Measurements from ENCODE around the gene FDXACB1.
"Not testable (repeated sequence)": the region's sequence is repeated elsewhere in the genome, so short reads cannot be mapped to it uniquely, and the experiment has no call there.

The FDXACB1 gene

GRCh38 chr11:111910676-111911562 is 32.0 kb upstream of the FDXACB1 start:
- DNase-seq (ENCODE audit: low read depth in 2 of 2), result no peak

GRCh38 chr11:111909378-111909777 is 30.4 kb upstream of the FDXACB1 start:
- DNase-seq (ENCODE audit: low read depth in 2 of 2), result no peak

GRCh38 chr11:111908639-111909305 is 29.8 kb upstream of the FDXACB1 start:
- DNase-seq (ENCODE audit: low read depth in 2 of 2), result no peak

- no peak for DNase-seq (ENCODE audit: low read depth in 2 of 2)
These were observed 27.7 kb upstream of the FDXACB1 start for GRCh38 chr11:111906680-111907079.

GRCh38 chr11:111905411-111905810 is 26.4 kb upstream of the FDXACB1 start:
- DNase-seq (ENCODE audit: low read depth in 2 of 2), result no peak

GRCh38 chr11:111886844-111887243 is 7.9 kb upstream of the FDXACB1 start:
- no peak for DNase-seq (ENCODE audit: low read depth in 2 of 2)

GRCh38 chr11:111886032-111886431 is 7.1 kb upstream of the FDXACB1 start:
- DNase-seq (ENCODE audit: low read depth in 2 of 2), result no peak

GRCh38 chr11:111885053-111885452 is 6.1 kb upstream of the FDXACB1 start:
- DNase-seq (ENCODE audit: low read depth in 2 of 2), result not testable (repeated sequence)

GRCh38 chr11:111882202-111882601 is 3.2 kb upstream of the FDXACB1 start:
- no peak for DNase-seq (ENCODE audit: low read depth in 2 of 2)

- no peak for DNase-seq (ENCODE audit: low read depth in 2 of 2)
These were observed 634 bp upstream of the FDXACB1 start for GRCh38 chr11:111879637-111879960.

- no peak for DNase-seq (ENCODE audit: low read depth in 2 of 2)
These were observed 548 bp downstream of the FDXACB1 start for GRCh38 chr11:111878385-111878848.

GRCh38 chr11:111871693-111872161 is 7.2 kb downstream of the FDXACB1 start:
- DNase-seq (ENCODE audit: low read depth in 2 of 2), result no peak

- DNase-seq (ENCODE audit: low read depth in 2 of 2), result peak; percentile 69 to 82
These were observed 7.9 kb downstream of the FDXACB1 start, which contains the start of gene ALG9 for GRCh38 chr11:111870886-111871692. Gene ALG9, minus strand, starts transcription at chr11:111871581. Its CDS starts 99 bp downstream, at chr11:111871482.

- DNase-seq (ENCODE audit: low read depth in 2 of 2), result no peak
These were observed 8.5 kb downstream of the FDXACB1 start for GRCh38 chr11:111870522-111870885.

- no peak for DNase-seq (ENCODE audit: low read depth in 2 of 2)
These were observed 8.9 kb downstream of the FDXACB1 start for GRCh38 chr11:111870113-111870512.

GRCh38 chr11:111860257-111860656 is 18.7 kb downstream of the FDXACB1 start:
- no peak for DNase-seq (ENCODE audit: low read depth in 2 of 2)

GRCh38 chr11:111855506-111855905 is 23.5 kb downstream of the FDXACB1 start:
- no peak for DNase-seq (ENCODE audit: low read depth in 2 of 2)

GRCh38 chr11:111852103-111852502 is 26.9 kb downstream of the FDXACB1 start:
- no peak for DNase-seq (ENCODE audit: low read depth in 2 of 2)

GRCh38 chr11:111851636-111852035 is 27.3 kb downstream of the FDXACB1 start:
- no peak for DNase-seq (ENCODE audit: low read depth in 2 of 2)

- no peak for DNase-seq (ENCODE audit: low read depth in 2 of 2)
These were observed 27.9 kb downstream of the FDXACB1 start for GRCh38 chr11:111851067-111851466.

GRCh38 chr11:111849631-111850030 is 29.3 kb downstream of the FDXACB1 start:
- DNase-seq (ENCODE audit: low read depth in 2 of 2), result no peak

GRCh38 chr11:111846636-111847035 is 32.3 kb downstream of the FDXACB1 start:
- no peak for DNase-seq (ENCODE audit: low read depth in 2 of 2)
